UCSD-AML1 (cell line): ENCODE results near the gene ZFP92.
"Not testable (repeated sequence)": the region's sequence is repeated elsewhere in the genome, so short reads cannot be mapped to it uniquely, and the experiment has no call there.

Experiments
- DNase-seq: peaks from one replicate; lab custom pipeline; 2025; ENCODE audit not compliant: unreplicated experiment; lab: John Stamatoyannopoulos, UW

ZFP92 gene

GRCh38 chrX:153411255-153411987, at the start of gene ZFP92:
ZFP92 (plus strand) TSS chrX:153411472; CDS start chrX:153418323, 6,851 bp downstream.
- DNase-seq = no peak

GRCh38 chrX:153361781-153362397, 49.4 kb upstream of the ZFP92 start:
- no peak for DNase-seq

- DNase-seq = no peak
These were observed 45.6 kb upstream of the ZFP92 start for GRCh38 chrX:153365670-153366069.

GRCh38 chrX:153366119-153366518, 45.2 kb upstream of the ZFP92 start:
- no peak for DNase-seq

- no peak for DNase-seq
These were observed 44.3 kb upstream of the ZFP92 start for GRCh38 chrX:153366878-153367538.

GRCh38 chrX:153370293-153371055, 40.8 kb upstream of the ZFP92 start:
- DNase-seq = no peak

GRCh38 chrX:153371256-153371655, 40.0 kb upstream of the ZFP92 start:
- no peak for DNase-seq

GRCh38 chrX:153372949-153373348, 38.3 kb upstream of the ZFP92 start:
- DNase-seq = no peak

GRCh38 chrX:153374426-153374825, 36.8 kb upstream of the ZFP92 start:
- no peak for DNase-seq

GRCh38 chrX:153375571-153375970, 35.7 kb upstream of the ZFP92 start:
- DNase-seq = no peak

- DNase-seq = no peak
These were observed 33.5 kb upstream of the ZFP92 start for GRCh38 chrX:153377727-153378126.

GRCh38 chrX:153378607-153379006, 32.7 kb upstream of the ZFP92 start:
- DNase-seq = no peak

- no peak for DNase-seq
These were observed 31.8 kb upstream of the ZFP92 start for GRCh38 chrX:153379508-153379907.

GRCh38 chrX:153379971-153380581, 31.2 kb upstream of the ZFP92 start:
- DNase-seq = no peak

GRCh38 chrX:153380691-153381090, 30.6 kb upstream of the ZFP92 start:
- DNase-seq = no peak

- no peak for DNase-seq
These were observed 29.4 kb upstream of the ZFP92 start for GRCh38 chrX:153381684-153382532.

GRCh38 chrX:153382563-153383482, 28.4 kb upstream of the ZFP92 start:
- no peak for DNase-seq

- no peak for DNase-seq
These were observed 26.9 kb upstream of the ZFP92 start for GRCh38 chrX:153384390-153384789.

- not testable (repeated sequence) for DNase-seq
These were observed 26.3 kb upstream of the ZFP92 start for GRCh38 chrX:153384973-153385372.
